GM23338 (cell line): ENCODE results near the gene CRYZL1. TPM values are rescaled to one million over a fixed set of nuclear protein-coding genes. Genes with fewer than 3 reads are reported as not detected.
A peak's percentile ranks its signal among the peaks of the same experiment; 100 is the strongest.

Experiments
- ATAC-seq: fragments of 200-7000 bp; cut with Tn5 transposase; 3 replicates; pipeline ENCODE4 v1.9.1; 2020
- DNase-seq: peaks from one replicate; pipeline ENCODE4 v3.0.0-alpha.2; 2015; ENCODE audit warnings: low spot score
- H2AFZ ChIP-seq: fragments of 200-600 bp; sonication (generic); 2 replicates; pipeline ENCODE4 v1.8.0; 2016; ENCODE audit warnings: antibody characterized with exemption, mild to moderate bottlenecking, moderate library complexity
- H3F3A ChIP-seq: fragments of 200-600 bp; sonication (generic); replicated peaks from 2 replicates; pipeline ENCODE4 v1.8.0; 2017; ENCODE audit warnings: antibody characterized with exemption, mixed run types, low read depth
- H3K27ac ChIP-seq: fragments of 200-600 bp; sonication (generic); 2 replicates; pipeline ENCODE4 v1.6.1; 2016; ENCODE audit warnings: low read depth
- H3K27me3 ChIP-seq: fragments of 200-600 bp; sonication (generic); 2 replicates; pipeline ENCODE4 v1.8.0; 2016; ENCODE audit warnings: mild to moderate bottlenecking, mixed run types, moderate library complexity; ENCODE audit not compliant: insufficient read depth
- H3K36me3 ChIP-seq: fragments of 200-600 bp; sonication (generic); 2 replicates; pipeline ENCODE4 v1.8.0; 2016; ENCODE audit warnings: mild to moderate bottlenecking; ENCODE audit not compliant: insufficient read depth
- H3K4me1 ChIP-seq: fragments of 200-600 bp; sonication (generic); 2 replicates; pipeline ENCODE4 v1.8.0; 2016; ENCODE audit warnings: mild to moderate bottlenecking, moderate library complexity; ENCODE audit not compliant: insufficient read depth
- H3K4me2 ChIP-seq: fragments of 200-600 bp; sonication (generic); 2 replicates; pipeline ENCODE4 v1.7.1; 2017; ENCODE audit warnings: mixed run types
- H3K4me3 ChIP-seq: fragments of 200-600 bp; sonication (generic); 2 replicates; pipeline ENCODE4 v1.6.1; 2016; ENCODE audit warnings: mixed run types
- H3K79me2 ChIP-seq: fragments of 200-600 bp; sonication (generic); replicated peaks from 2 replicates; pipeline ENCODE4 v1.8.0; 2017; ENCODE audit warnings: mild to moderate bottlenecking; ENCODE audit not compliant: insufficient read depth
- H3K9me2 ChIP-seq: fragments of 200-600 bp; sonication (generic); 2 replicates; pipeline ENCODE4 v1.8.0; 2017; ENCODE audit not compliant: insufficient read depth
- H4K20me1 ChIP-seq: fragments of 200-600 bp; sonication (generic); replicated peaks from 2 replicates; pipeline ENCODE4 v1.8.0; 2017; ENCODE audit warnings: mild to moderate bottlenecking; ENCODE audit not compliant: insufficient read depth
- H3K27ac Mint-ChIP-seq: 2 replicates; pipeline ENCODE4 v1.8.0; 2020; ENCODE audit warnings: inconsistent platforms, mild to moderate bottlenecking, moderate library complexity, mixed read lengths
- H3K27me3 Mint-ChIP-seq: 3 replicates; pipeline ENCODE4 v1.8.0; 2022; ENCODE audit warnings: low read depth, mild to moderate bottlenecking, moderate library complexity, mixed read lengths, inconsistent platforms; ENCODE audit not compliant: insufficient read depth, poor library complexity
- H3K36me3 Mint-ChIP-seq: 3 replicates; pipeline ENCODE4 v1.8.0; 2021; ENCODE audit warnings: low read depth, mild to moderate bottlenecking, inconsistent platforms, moderate library complexity, mixed read lengths
- H3K4me1 Mint-ChIP-seq: 3 replicates; pipeline ENCODE4 v1.8.0; 2020; ENCODE audit warnings: mild to moderate bottlenecking, inconsistent platforms, mixed read lengths
- H3K4me3 Mint-ChIP-seq: 3 replicates; pipeline ENCODE4 v1.8.0; 2021; ENCODE audit warnings: moderate library complexity, mild to moderate bottlenecking, inconsistent platforms, mixed read lengths
- H3K9me3 Mint-ChIP-seq: 3 replicates; pipeline ENCODE4 v1.8.0; 2020; ENCODE audit warnings: moderate library complexity, mild to moderate bottlenecking, inconsistent platforms, mixed read lengths
- CTCF ChIP-seq, 2 experiments: fragments of 200-600 bp in 1 of 2; sonication (generic) in 1 of 2; conservative IDR thresholded peaks; 2 replicates each; pipeline versions ENCODE4 v1.5.1 to v1.6.1; 2016 to 2017; ENCODE audit warnings: antibody characterized with exemption in 2 of 2, low read depth in 2 of 2, mild to moderate bottlenecking in 2 of 2, moderate library complexity in 1 of 2
- ETS1 ChIP-seq: IDR thresholded peaks from 2 replicates; pipeline ENCODE4 v1.6.1; 2016; ENCODE audit warnings: antibody characterized with exemption
- EZH2 ChIP-seq: fragments of 200-600 bp; sonication (generic); IDR thresholded peaks from one replicate; pipeline ENCODE4 v1.8.0; 2017; ENCODE audit warnings: antibody characterized with exemption, mild to moderate bottlenecking, low read depth; ENCODE audit not compliant: unreplicated experiment
- NANOG ChIP-seq: IDR thresholded peaks from 2 replicates; pipeline ENCODE4 v1.6.1; 2016; ENCODE audit warnings: antibody characterized with exemption, borderline replicate concordance
- POLR2AphosphoS5 ChIP-seq: IDR thresholded peaks from 2 replicates; pipeline ENCODE4 v1.6.1; 2016; ENCODE audit warnings: antibody characterized with exemption, low read depth
- ZNF331 ChIP-seq: fragments of 250-450 bp; sonication (Bioruptor Pico); IDR thresholded peaks from 2 replicates; pipeline ENCODE4 v1.5.0; 2020; ENCODE audit warnings: low read depth, mild to moderate bottlenecking, moderate library complexity
- polyA plus RNA-seq: library from polyadenylated mRNA; unstranded; fragments of >200 nt; fragmentation: Nextera tagmentation; extraction: Ambion mirVana; gene quantifications from 2 replicates; pipeline ENCODE4 v1.2.1, GENCODE V29; 2016
- total RNA-seq: library from RNA; depleted of rRNA; stranded (reverse); fragments of >200 nt; shearing (Covaris generic); gene quantifications from 2 replicates; pipeline ENCODE4 v1.2.3, GENCODE V29; 2014
- TF ChIP-seq, protein P1 (sequence below): fragments of 250-450 bp; sonication (Bioruptor Pico); IDR thresholded peaks from 2 replicates; pipeline ENCODE4 v1.5.0; 2020; ENCODE audit warnings: mild to moderate bottlenecking, moderate library complexity

CRYZL1 gene
- total and polyA plus RNA-seq, 2 experiments from 2014 or later, result 23.8 to 40.5 TPM

DNA sequence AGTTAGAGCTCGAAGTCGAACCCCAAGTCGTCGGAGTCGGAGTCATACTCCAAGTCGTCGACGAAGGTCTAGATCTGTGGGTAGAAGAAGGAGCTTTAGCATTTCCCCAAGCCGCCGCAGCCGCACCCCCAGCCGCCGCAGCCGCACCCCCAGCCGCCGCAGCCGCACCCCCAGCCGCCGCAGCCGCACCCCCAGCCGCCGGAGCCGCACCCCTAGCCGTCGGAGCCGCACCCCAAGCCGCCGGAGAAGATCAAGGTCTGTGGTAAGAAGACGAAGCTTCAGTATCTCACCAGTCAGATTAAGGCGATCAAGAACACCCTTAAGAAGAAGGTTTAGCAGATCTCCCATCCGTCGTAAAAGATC lies 86.6 kb downstream of the CRYZL1 start (continued):
- TF ChIP-seq, protein P1, sequence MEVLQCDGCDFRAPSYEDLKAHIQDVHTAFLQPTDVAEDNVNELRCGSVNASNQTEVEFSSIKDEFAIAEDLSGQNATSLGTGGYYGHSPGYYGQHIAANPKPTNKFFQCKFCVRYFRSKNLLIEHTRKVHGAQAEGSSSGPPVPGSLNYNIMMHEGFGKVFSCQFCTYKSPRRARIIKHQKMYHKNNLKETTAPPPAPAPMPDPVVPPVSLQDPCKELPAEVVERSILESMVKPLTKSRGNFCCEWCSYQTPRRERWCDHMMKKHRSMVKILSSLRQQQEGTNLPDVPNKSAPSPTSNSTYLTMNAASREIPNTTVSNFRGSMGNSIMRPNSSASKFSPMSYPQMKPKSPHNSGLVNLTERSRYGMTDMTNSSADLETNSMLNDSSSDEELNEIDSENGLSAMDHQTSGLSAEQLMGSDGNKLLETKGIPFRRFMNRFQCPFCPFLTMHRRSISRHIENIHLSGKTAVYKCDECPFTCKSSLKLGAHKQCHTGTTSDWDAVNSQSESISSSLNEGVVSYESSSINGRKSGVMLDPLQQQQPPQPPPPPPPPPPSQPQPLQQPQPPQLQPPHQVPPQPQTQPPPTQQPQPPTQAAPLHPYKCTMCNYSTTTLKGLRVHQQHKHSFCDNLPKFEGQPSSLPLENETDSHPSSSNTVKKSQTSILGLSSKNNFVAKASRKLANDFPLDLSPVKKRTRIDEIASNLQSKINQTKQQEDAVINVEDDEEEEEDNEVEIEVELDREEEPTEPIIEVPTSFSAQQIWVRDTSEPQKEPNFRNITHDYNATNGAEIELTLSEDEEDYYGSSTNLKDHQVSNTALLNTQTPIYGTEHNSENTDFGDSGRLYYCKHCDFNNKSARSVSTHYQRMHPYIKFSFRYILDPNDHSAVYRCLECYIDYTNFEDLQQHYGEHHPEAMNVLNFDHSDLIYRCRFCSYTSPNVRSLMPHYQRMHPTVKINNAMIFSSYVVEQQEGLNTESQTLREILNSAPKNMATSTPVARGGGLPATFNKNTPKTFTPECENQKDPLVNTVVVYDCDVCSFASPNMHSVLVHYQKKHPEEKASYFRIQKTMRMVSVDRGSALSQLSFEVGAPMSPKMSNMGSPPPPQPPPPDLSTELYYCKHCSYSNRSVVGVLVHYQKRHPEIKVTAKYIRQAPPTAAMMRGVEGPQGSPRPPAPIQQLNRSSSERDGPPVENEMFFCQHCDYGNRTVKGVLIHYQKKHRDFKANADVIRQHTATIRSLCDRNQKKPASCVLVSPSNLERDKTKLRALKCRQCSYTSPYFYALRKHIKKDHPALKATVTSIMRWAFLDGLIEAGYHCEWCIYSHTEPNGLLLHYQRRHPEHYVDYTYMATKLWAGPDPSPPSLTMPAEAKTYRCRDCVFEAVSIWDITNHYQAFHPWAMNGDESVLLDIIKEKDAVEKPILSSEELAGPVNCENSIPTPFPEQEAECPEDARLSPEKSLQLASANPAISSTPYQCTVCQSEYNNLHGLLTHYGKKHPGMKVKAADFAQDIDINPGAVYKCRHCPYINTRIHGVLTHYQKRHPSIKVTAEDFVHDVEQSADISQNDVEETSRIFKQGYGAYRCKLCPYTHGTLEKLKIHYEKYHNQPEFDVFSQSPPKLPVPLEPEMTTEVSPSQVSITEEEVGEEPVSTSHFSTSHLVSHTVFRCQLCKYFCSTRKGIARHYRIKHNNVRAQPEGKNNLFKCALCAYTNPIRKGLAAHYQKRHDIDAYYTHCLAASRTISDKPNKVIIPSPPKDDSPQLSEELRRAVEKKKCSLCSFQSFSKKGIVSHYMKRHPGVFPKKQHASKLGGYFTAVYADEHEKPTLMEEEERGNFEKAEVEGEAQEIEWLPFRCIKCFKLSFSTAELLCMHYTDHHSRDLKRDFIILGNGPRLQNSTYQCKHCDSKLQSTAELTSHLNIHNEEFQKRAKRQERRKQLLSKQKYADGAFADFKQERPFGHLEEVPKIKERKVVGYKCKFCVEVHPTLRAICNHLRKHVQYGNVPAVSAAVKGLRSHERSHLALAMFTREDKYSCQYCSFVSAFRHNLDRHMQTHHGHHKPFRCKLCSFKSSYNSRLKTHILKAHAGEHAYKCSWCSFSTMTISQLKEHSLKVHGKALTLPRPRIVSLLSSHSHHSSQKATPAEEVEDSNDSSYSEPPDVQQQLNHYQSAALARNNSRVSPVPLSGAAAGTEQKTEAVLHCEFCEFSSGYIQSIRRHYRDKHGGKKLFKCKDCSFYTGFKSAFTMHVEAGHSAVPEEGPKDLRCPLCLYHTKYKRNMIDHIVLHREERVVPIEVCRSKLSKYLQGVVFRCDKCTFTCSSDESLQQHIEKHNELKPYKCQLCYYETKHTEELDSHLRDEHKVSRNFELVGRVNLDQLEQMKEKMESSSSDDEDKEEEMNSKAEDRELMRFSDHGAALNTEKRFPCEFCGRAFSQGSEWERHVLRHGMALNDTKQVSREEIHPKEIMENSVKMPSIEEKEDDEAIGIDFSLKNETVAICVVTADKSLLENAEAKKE (CRISPR knock-in tag), result no peak
- no peak for TF ChIP-seq ZNF331
- TF ChIP-seq EZH2, result no peak
- TF ChIP-seq NANOG, result no peak
- TF ChIP-seq CTCF (conservative IDR thresholded peaks at IDR 0.05; ENCODE audit: low read depth in 2 of 2), result no peak

- no peaks in the 10 kb centered on the region for H3K4me1 ChIP-seq
- peaks cover 80% of the 10 kb centered on the region for H3K36me3 ChIP-seq
- DNase-seq, result no peak
- H3K36me3 Mint-ChIP-seq, result peaks cover 96% of the 10 kb centered on the region
- no peak overlapping the region for H2AFZ ChIP-seq
- peaks cover 96% of the 10 kb centered on the region for H3K79me2 ChIP-seq
- no peak overlapping the region for H3K4me2 ChIP-seq
- H3K9me3 Mint-ChIP-seq, result no peaks in the 10 kb centered on the region
- H3K4me3 Mint-ChIP-seq, result no peak overlapping the region; the same call in 2 of the 3 replicates
- peaks cover 10% of the 10 kb centered on the region; the same call in 1 of the 2 replicates for H3F3A ChIP-seq
- H3K27me3 ChIP-seq, result no peaks in the 10 kb centered on the region
- no peaks in the 10 kb centered on the region; the same call in 1 of the 3 replicates for H3K4me1 Mint-ChIP-seq
- ATAC-seq, result no peak
- H3K27ac ChIP-seq, result peak overlapping the region; percentile 50; the same call in 1 of the 2 replicates
- no peak for TF ChIP-seq ZNF331
- TF ChIP-seq NANOG, result no peak
- TF ChIP-seq POLR2AphosphoS5, result no peak
- no peak for TF ChIP-seq ETS1
- no peaks in the 10 kb centered on the region for H3K9me2 ChIP-seq
- H4K20me1 ChIP-seq, result peaks cover 62% of the 10 kb centered on the region
- no peaks in the 10 kb centered on the region for H3K27me3 Mint-ChIP-seq
- H3K4me3 ChIP-seq, result no peak overlapping the region
- H3K27ac Mint-ChIP-seq, result no peak overlapping the region
Measured at GRCh38 chr21:33554236-33554981, 87.1 kb downstream of the CRYZL1 start.
